Stimulated activated naive CD4-positive, alpha-beta T cell treated with Interleukin-2 at 50 U/mL for 16 hours (primary cell): ENCODE results near the gene GAN.

Source experiments
- DNase-seq: peaks from one replicate; lab custom pipeline; 2025; lab: John Stamatoyannopoulos, UW

The GAN gene

GRCh38 chr16:81353895-81354294 is 39.1 kb downstream of the GAN start:
- DNase-seq, result no peak

GRCh38 chr16:81357711-81358260 is 43.0 kb downstream of the GAN start:
- no peak for DNase-seq

GRCh38 chr16:81358860-81359259 is 44.1 kb downstream of the GAN start:
- no peak for DNase-seq

- no peak for DNase-seq
Measured at GRCh38 chr16:81360135-81360534, 45.4 kb downstream of the GAN start.

- DNase-seq, result no peak
Measured at GRCh38 chr16:81365731-81366130, 51.0 kb downstream of the GAN start.

- no peak for DNase-seq
Measured at GRCh38 chr16:81366316-81366932, 51.7 kb downstream of the GAN start.

GRCh38 chr16:81367821-81368220 is 53.1 kb downstream of the GAN start:
- DNase-seq, result no peak

- DNase-seq, result no peak
Measured at GRCh38 chr16:81369888-81370504, 55.2 kb downstream of the GAN start.

- DNase-seq, result no peak
Measured at GRCh38 chr16:81371106-81371505, 56.3 kb downstream of the GAN start.

- no peak for DNase-seq
Measured at GRCh38 chr16:81374550-81374949, 59.8 kb downstream of the GAN start.

- DNase-seq, result no peak
Measured at GRCh38 chr16:81376880-81377279, 62.1 kb downstream of the GAN start.

- DNase-seq, result no peak
Measured at GRCh38 chr16:81378049-81378448, 63.3 kb downstream of the GAN start.

GRCh38 chr16:81380932-81381331 is 66.2 kb downstream of the GAN start:
- DNase-seq, result no peak

- no peak for DNase-seq
Measured at GRCh38 chr16:81384006-81384405, 69.2 kb downstream of the GAN start.

- no peak for DNase-seq
Measured at GRCh38 chr16:81385031-81385756, 70.4 kb downstream of the GAN start.

- no peak for DNase-seq
Measured at GRCh38 chr16:81388357-81388756, 73.6 kb downstream of the GAN start.

- no peak for DNase-seq
Measured at GRCh38 chr16:81390840-81391239, 76.1 kb downstream of the GAN start.

GRCh38 chr16:81392011-81392410 is 77.2 kb downstream of the GAN start:
- no peak for DNase-seq

GRCh38 chr16:81394416-81394815 is 79.7 kb downstream of the GAN start:
- no peak for DNase-seq

- DNase-seq, result no peak
Measured at GRCh38 chr16:81394966-81395655, 80.3 kb downstream of the GAN start.

GRCh38 chr16:81397058-81397878 is 82.5 kb downstream of the GAN start:
- DNase-seq, result no peak
